Measurements from ENCODE around the gene DAPK1. TPM values are rescaled to one million over a fixed set of nuclear protein-coding genes. Genes with fewer than 3 reads are reported as not detected.

DAPK1 gene
- total and polyA plus RNA-seq, 8 donors: 29.1 to 98.7 (median 45.4) TPM

DNA sequence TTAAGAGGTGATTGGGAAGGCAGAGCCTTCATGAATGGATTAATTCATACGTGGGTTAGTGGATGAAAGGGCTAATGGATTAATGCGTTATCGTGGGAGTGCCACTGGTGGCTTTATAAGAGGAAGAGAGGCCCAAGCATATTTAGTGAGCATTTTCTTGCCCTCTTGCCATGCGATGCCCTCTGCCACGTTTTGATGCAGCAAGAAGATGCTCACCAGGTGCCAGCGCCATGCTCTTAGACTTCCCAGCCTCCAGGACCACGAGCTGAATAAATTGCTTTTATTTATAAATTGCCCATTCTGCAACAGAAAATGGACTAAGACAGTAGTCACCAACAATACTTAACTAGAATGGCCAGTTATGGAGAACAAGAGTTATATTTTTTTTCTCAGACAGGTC lies 24.2 kb downstream of the DAPK1 start:
- no peak for DNase-seq
- TF ChIP-seq, protein P1, sequence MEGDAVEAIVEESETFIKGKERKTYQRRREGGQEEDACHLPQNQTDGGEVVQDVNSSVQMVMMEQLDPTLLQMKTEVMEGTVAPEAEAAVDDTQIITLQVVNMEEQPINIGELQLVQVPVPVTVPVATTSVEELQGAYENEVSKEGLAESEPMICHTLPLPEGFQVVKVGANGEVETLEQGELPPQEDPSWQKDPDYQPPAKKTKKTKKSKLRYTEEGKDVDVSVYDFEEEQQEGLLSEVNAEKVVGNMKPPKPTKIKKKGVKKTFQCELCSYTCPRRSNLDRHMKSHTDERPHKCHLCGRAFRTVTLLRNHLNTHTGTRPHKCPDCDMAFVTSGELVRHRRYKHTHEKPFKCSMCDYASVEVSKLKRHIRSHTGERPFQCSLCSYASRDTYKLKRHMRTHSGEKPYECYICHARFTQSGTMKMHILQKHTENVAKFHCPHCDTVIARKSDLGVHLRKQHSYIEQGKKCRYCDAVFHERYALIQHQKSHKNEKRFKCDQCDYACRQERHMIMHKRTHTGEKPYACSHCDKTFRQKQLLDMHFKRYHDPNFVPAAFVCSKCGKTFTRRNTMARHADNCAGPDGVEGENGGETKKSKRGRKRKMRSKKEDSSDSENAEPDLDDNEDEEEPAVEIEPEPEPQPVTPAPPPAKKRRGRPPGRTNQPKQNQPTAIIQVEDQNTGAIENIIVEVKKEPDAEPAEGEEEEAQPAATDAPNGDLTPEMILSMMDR (IDR thresholded peaks at IDR 0.05): no peak

GRCh38 chr9:87524061-87524460 lies 26.4 kb downstream of the DAPK1 start:
- peaks cover 4 to 14% (median 7%) of the 10 kb centered on the region in 3 donors for H3K4me1 ChIP-seq
- no peak for DNase-seq
- H3K36me3 ChIP-seq: no peaks in the 10 kb centered on the region
- TF ChIP-seq, protein P1 (IDR thresholded peaks at IDR 0.05): no peak
- no peaks in the 10 kb centered on the region for H3K27me3 ChIP-seq
- H3K9me3 ChIP-seq: no peaks in the 10 kb centered on the region
- no peak for FAIRE-seq
- no peak for ATAC-seq
- WGBS, 2 donors: 90 to 95% methylated on average over 5 of the region's 5 CpGs
- H3K27ac ChIP-seq: no peak overlapping the region
- H3K4me3 ChIP-seq: no peak overlapping the region
- intact Hi-C loops (cut with DNase I): no loop called here

More for the DNA sequence above, 24.2 kb downstream of the DAPK1 start:
- 81 to 85% methylated on average over 7 of the region's 7 CpGs for WGBS, 2 donors
- H3K9me3 ChIP-seq: no peaks in the 10 kb centered on the region
- FAIRE-seq (no peak), ATAC-seq (no peak)
- H3K27ac ChIP-seq: no peak overlapping the region
- no peaks in the 10 kb centered on the region for H3K36me3 ChIP-seq
- intact Hi-C loops (cut with DNase I): no loop called here
- no peaks in the 10 kb centered on the region for H3K27me3 ChIP-seq
- H3K4me3 ChIP-seq: no peak overlapping the region
- H3K4me1 ChIP-seq: peaks cover 0 to 13% (median 0%) of the 10 kb centered on the region in 3 donors

DNA sequence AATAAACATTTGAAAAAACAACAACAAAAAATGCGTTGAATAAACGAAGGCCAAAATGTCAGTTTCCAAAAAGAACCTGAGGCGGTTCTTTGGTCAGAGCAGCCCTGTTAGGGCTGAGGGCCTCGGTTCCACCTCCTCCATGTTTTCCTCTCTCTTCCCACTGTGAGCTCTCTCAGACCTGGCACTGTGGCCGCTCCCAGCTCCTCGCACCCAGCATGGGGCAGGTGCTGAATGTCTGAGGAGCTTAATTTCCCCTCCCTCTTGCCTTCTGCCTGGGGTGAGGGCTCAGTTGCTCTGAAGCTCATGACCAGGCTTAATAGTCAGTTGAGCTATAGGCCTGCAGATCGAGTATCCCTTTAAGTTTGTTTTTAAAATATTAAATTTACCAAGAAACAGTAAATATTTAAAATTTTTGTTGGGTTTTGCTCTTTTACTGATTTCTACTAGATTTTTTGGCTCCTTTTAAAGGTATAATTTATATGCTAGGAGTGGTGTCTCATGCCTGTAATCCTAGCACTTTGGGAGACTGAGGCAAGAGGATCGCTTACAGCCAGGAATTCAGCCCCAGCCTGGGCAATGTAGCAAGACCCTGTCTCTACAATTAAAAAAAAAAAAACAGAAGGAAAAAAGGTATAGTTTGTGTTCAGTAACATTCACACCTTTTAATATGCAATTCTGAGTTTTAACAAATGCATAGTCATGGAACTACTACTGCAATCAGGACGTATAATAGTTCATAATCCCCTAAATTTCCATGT lies 28.1 kb downstream of the DAPK1 start:
- H3K4me1 ChIP-seq: peaks cover 4 to 13% (median 7%) of the 10 kb centered on the region in 3 donors
- ATAC-seq (no peak), DNase-seq (no peak), FAIRE-seq (no peak)
- no peaks in the 10 kb centered on the region for H3K36me3 ChIP-seq
- no peaks in the 10 kb centered on the region for H3K27me3 ChIP-seq
- intact Hi-C loops (cut with DNase I): no loop called here
- no peak overlapping the region for H3K4me3 ChIP-seq
- WGBS, 2 donors: 95 to 97% methylated on average over 9 of the region's 9 CpGs
- H3K27ac ChIP-seq: no peak overlapping the region
- H3K9me3 ChIP-seq: no peaks in the 10 kb centered on the region
- TF ChIP-seq, protein P1 (IDR thresholded peaks at IDR 0.05): no peak

GRCh38 chr9:87527211-87527916 lies 29.7 kb downstream of the DAPK1 start:
- FAIRE-seq (no peak), ATAC-seq (peak in 3 of 4 donors; percentile 44 to 68 (median 62)), DNase-seq (no peak)
- Histone ChIP-seq H3K9me3 (no peaks in the 10 kb centered on the region), H3K4me3 (no peak overlapping the region), H3K27ac (no peak overlapping the region), H3K27me3 (no peaks in the 10 kb centered on the region), H3K36me3 (no peaks in the 10 kb centered on the region), H3K4me1 (peaks cover 4 to 13% (median 12%) of the 10 kb centered on the region in 3 donors)
- 57 to 63% methylated on average over 13 of the region's 13 CpGs for WGBS, 2 donors
- intact Hi-C loops (cut with DNase I): no loop called here
- TF ChIP-seq, protein P1 (IDR thresholded peaks at IDR 0.05): no peak
